HepG2 (cell line): ENCODE measurements around the gene DLG1. TPM values are rescaled to one million over a fixed set of nuclear protein-coding genes. Genes with fewer than 3 reads are reported as not detected.

Experiments
- ATAC-seq: fragments of 200-7000 bp; cut with Tn5 transposase; 3 replicates; pipeline ENCODE4 v1.9.1; 2020; ENCODE audit warnings: mild to moderate bottlenecking, moderate library complexity
- BruUV-seq: library from RNA; stranded (reverse); fragments of 400-500 nt; replicated peaks from 2 replicates; lab custom pipeline; 2021; lab: Mats Ljungman, UMichigan
- CTCF ChIA-PET: fragments of 300-600 bp; formaldehyde crosslinking; extraction: SDS; loops from one replicate; lab custom pipeline; 2021; ENCODE audit warnings: low total read pairs, inconsistent platforms, low intra/inter-chr PET ratio; lab: Yijun Ruan, JAX
- POLR2A ChIA-PET: fragments of 350-600 bp; sonication (Branson Sonifier 250); formaldehyde crosslinking; loops from one replicate; lab custom pipeline; 2020; ENCODE audit warnings: antibody characterized with exemption, inconsistent platforms; lab: Yijun Ruan, JAX
- DNase-seq: peaks from one replicate; pipeline ENCODE4 v3.0.0-alpha.2; 2015; ENCODE audit warnings: low spot score
- FAIRE-seq: peaks from 3 replicates; lab custom pipeline; 2011; peaks lifted over from hg19 to GRCh38; lab: Jason Lieb, UNC
- H2AFZ ChIP-seq: one replicate; pipeline ENCODE4 v1.6.1; 2011; ENCODE audit warnings: low read length, inconsistent platforms
- H3K27ac ChIP-seq: fragments of 300-600 bp; 3 replicates; pipeline ENCODE4 v1.8.0; 2011; ENCODE audit warnings: mixed run types, mild to moderate bottlenecking, mixed read lengths, low read length, inconsistent platforms; ENCODE audit not compliant: insufficient read depth; ENCODE audit errors: extremely low read length
- H3K27me3 ChIP-seq, 2 experiments: fragments of 200-600 bp in 1 of 2; 2 replicates in 1 of 2; 3 replicates in 1 of 2; pipeline versions ENCODE4 v1.6.0 to v1.8.0; 2011; ENCODE audit warnings: low read length in 2 of 2, mild to moderate bottlenecking in 2 of 2, moderate library complexity in 2 of 2, inconsistent platforms in 1 of 2; ENCODE audit not compliant: insufficient read depth in 2 of 2, control insufficient read depth in 1 of 2
- H3K36me3 ChIP-seq, 2 experiments: fragments of 200-600 bp in 1 of 2; replicated peaks in 1 of 2; 2 replicates in 1 of 2; 3 replicates in 1 of 2; pipeline versions ENCODE4 v1.5.1 to v1.8.0; 2011; ENCODE audit warnings: low read length in 2 of 2, inconsistent platforms in 1 of 2; ENCODE audit not compliant: insufficient read depth in 2 of 2, control insufficient read depth in 1 of 2
- H3K4me1 ChIP-seq: 2 replicates; pipeline ENCODE4 v1.5.1; 2012; ENCODE audit warnings: low read length, inconsistent platforms; ENCODE audit not compliant: insufficient read depth
- H3K4me2 ChIP-seq: 2 replicates; pipeline ENCODE4 v1.6.0; 2011; ENCODE audit warnings: low read depth, low read length, inconsistent platforms
- H3K4me3 ChIP-seq, 3 experiments: fragments of 200-600 bp in 1 of 3; sonication (generic), shearing (Covaris generic) in 1 of 3; replicated peaks in 1 of 3; 2 replicates each; pipeline ENCODE4 v1.5.1; 2011 to 2016; ENCODE audit warnings: low read length in 3 of 3, inconsistent platforms in 2 of 3, low read depth in 2 of 3, mild to moderate bottlenecking in 2 of 3, control low read depth in 1 of 3, mixed read lengths in 1 of 3; ENCODE audit not compliant: insufficient read depth in 1 of 3
- H3K79me2 ChIP-seq: one replicate; pipeline ENCODE4 v1.6.1; 2011; ENCODE audit warnings: low read length, inconsistent platforms; ENCODE audit not compliant: insufficient read depth
- H3K9ac ChIP-seq: 2 replicates; pipeline ENCODE4 v1.6.0; 2011; ENCODE audit warnings: mild to moderate bottlenecking, low read depth, low read length, inconsistent platforms; ENCODE audit not compliant: insufficient read depth
- H3K9me3 ChIP-seq: 2 replicates; pipeline ENCODE4 v1.5.1; 2012; ENCODE audit warnings: mild to moderate bottlenecking, low read length
- H4K20me1 ChIP-seq: 2 replicates; pipeline ENCODE4 v1.6.0; 2011; ENCODE audit warnings: inconsistent platforms, mild to moderate bottlenecking, low read length, moderate library complexity; ENCODE audit not compliant: insufficient read depth
- CBX1 ChIP-seq: IDR thresholded peaks from one replicate; pipeline ENCODE4 v1.6.1; 2016; ENCODE audit warnings: antibody characterized with exemption, low read depth
- HES4 ChIP-seq: sonication (generic); formaldehyde crosslinking; IDR thresholded peaks from 2 replicates; pipeline ENCODE4 v1.9.0; 2021; ENCODE audit warnings: mild to moderate bottlenecking, missing genetic modification reagents, borderline replicate concordance
- HNRNPK ChIP-seq: fragments of 200-400 bp; formaldehyde crosslinking; IDR thresholded peaks from 2 replicates; pipeline ENCODE4 v1.6.1; 2018; ENCODE audit warnings: low read length, low read depth, moderate library complexity, mild to moderate bottlenecking; ENCODE audit not compliant: poor library complexity, severe bottlenecking
- MAFK ChIP-seq, 2 experiments: IDR thresholded peaks in 1 of 2; conservative IDR thresholded peaks in 1 of 2; 2 replicates each; pipeline ENCODE4 v1.6.1; 2011; ENCODE audit warnings: improper control_type of control experiment in 2 of 2, low read length in 2 of 2
- NFE2L2 ChIP-seq: fragments of 150-350 bp; IDR thresholded peaks from 2 replicates; pipeline ENCODE4 v1.6.1; 2014; ENCODE audit warnings: low read length
- PTBP1 ChIP-seq: fragments of 200-400 bp; formaldehyde crosslinking; IDR thresholded peaks from 2 replicates; pipeline ENCODE4 v1.6.1; 2018; ENCODE audit warnings: low read length, low read depth; ENCODE audit not compliant: poor library complexity, severe bottlenecking
- SAP130 ChIP-seq: IDR thresholded peaks from 2 replicates; pipeline ENCODE4 v1.6.1; 2016; ENCODE audit warnings: low read depth
- SIN3B ChIP-seq: fragments of 150-350 bp; IDR thresholded peaks from 2 replicates; pipeline ENCODE4 v1.6.1; 2014; ENCODE audit warnings: low read length
- ZBTB33 ChIP-seq: sonication (generic); formaldehyde crosslinking; IDR thresholded peaks from 2 replicates; pipeline ENCODE4 v1.4.0; 2020; ENCODE audit warnings: missing genetic modification reagents
- ZBTB44 ChIP-seq: sonication (generic); formaldehyde crosslinking; IDR thresholded peaks from 2 replicates; pipeline ENCODE4 v1.4.0; 2020; ENCODE audit warnings: missing genetic modification reagents
- ZFX ChIP-seq: sonication (generic); formaldehyde crosslinking; IDR thresholded peaks from 2 replicates; pipeline ENCODE4 v1.4.0; 2020; ENCODE audit warnings: mild to moderate bottlenecking, low read depth, missing genetic modification reagents, moderate library complexity
- ZNF263 ChIP-seq: sonication (generic); formaldehyde crosslinking; IDR thresholded peaks from 2 replicates; pipeline ENCODE4 v1.4.0; 2020; ENCODE audit warnings: missing genetic modification reagents
- ZNF33B ChIP-seq: sonication (generic); formaldehyde crosslinking; IDR thresholded peaks from 2 replicates; pipeline ENCODE4 v1.5.1; 2020; ENCODE audit warnings: mild to moderate bottlenecking, missing genetic modification reagents
- ZNF441 ChIP-seq: sonication (generic); formaldehyde crosslinking; IDR thresholded peaks from 2 replicates; pipeline ENCODE4 v1.7.0; 2021; ENCODE audit warnings: missing genetic modification reagents, borderline replicate concordance
- ZNF562 ChIP-seq: sonication (generic); formaldehyde crosslinking; IDR thresholded peaks from 2 replicates; pipeline ENCODE4 v1.8.0; 2022; ENCODE audit warnings: missing genetic modification reagents, borderline replicate concordance
- ZNF839 ChIP-seq: sonication (generic); formaldehyde crosslinking; IDR thresholded peaks from 2 replicates; pipeline ENCODE4 v1.4.0; 2020; ENCODE audit warnings: missing genetic modification reagents, mild to moderate bottlenecking, borderline replicate concordance
- WGBS: methylation state at CpG from one replicate; pipeline ENCODE4 v1.1.6; 2017; ENCODE audit warnings: low lambda C conversion rate; 5-methylcytosine and 5-hydroxymethylcytosine counted together
- in situ Hi-C: cut with HindIII; loops from 2 replicates; pipeline ENCODE4 v1.10.0; 2017; ENCODE audit warnings: low pct_unique_long_range_greater_than_20kb; ENCODE audit not compliant: extremely low pct_ligation_motif_present
- intact Hi-C: fragments of 100-400 bp; cut with micrococcal nuclease; formaldehyde crosslinking; loops from one replicate; pipeline ENCODE4 v1.10.0; 2022; ENCODE audit not compliant: unreplicated experiment
- polyA plus RNA-seq, 8 experiments: library from polyadenylated mRNA; depleted of rRNA in 3 of 8; stranded (reverse) in 7 of 8; unstranded in 1 of 8; fragments of >200 nt; fragmentation: Illumina TruSeq in 4 of 8; extraction: Trizol in 4 of 8; gene quantifications; 2 replicates each; pipeline versions ENCODE4 v1.2.1 to v1.2.3, GENCODE V29; 2011 to 2016; ENCODE audit warnings: low read depth in 4 of 8, missing spikeins in 1 of 8, mixed read lengths in 1 of 8; ENCODE audit not compliant: insufficient read depth in 1 of 8
- total RNA-seq, 5 experiments: library from RNA; depleted of rRNA; stranded (reverse); fragments of >200 nt; fragmentation: Illumina TruSeq; extraction: Trizol; gene quantifications; 2 replicates each; pipeline ENCODE4 v1.2.3, GENCODE V29; 2016; ENCODE audit warnings: low read depth in 1 of 5

The DLG1 gene
- total and polyA plus RNA-seq, 2 of the 13 experiments (the other 11 are each of a cell fraction or from before 2014, with no cell fraction given), result 30.5 to 104 TPM

GRCh38 chr3:197242784-197243432, 55.5 kb downstream of the DLG1 start:
- Histone ChIP-seq H3K36me3 (peaks cover 6 to 33% of the 10 kb centered on the region in 2 experiments; a peak in 4 of 5 replicates), H3K27ac (no peak overlapping the region), H3K4me2 (no peak overlapping the region), H3K27me3 (no peaks in the 10 kb centered on the region), H3K4me3 (no peak overlapping the region), H3K9ac (no peak overlapping the region), H4K20me1 (no peaks in the 10 kb centered on the region), H3K4me1 (peaks cover 46% of the 10 kb centered on the region), H2AFZ (no peak overlapping the region), H3K79me2 (peaks cover 98% of the 10 kb centered on the region), H3K9me3 (peaks cover 20% of the 10 kb centered on the region)
- in situ Hi-C loops, result no loop called here
- no peak for ATAC-seq
- no TSS peak for BruUV-seq
- CTCF ChIA-PET, result no interaction called here
- DNase-seq, result no peak
- POLR2A ChIA-PET, result no interaction called here
- no peak for TF ChIP-seq ZNF263 (CRISPR knock-in tag)
- TF ChIP-seq ZNF562 (CRISPR knock-in tag), result peak; percentile 94; the same call in 1 of the 2 replicates
- TF ChIP-seq ZBTB33 (CRISPR knock-in tag), result peak; percentile 8; the same call in 1 of the 2 replicates
- 99% methylated on average over 7 of the region's 7 CpGs for WGBS
- FAIRE-seq, result no peak
- intact Hi-C loops, result no loop called here

- in situ Hi-C loops (no loop called here), intact Hi-C loops (no loop called here)
- CTCF ChIA-PET, result no interaction called here
- FAIRE-seq (no peak), DNase-seq (no peak), ATAC-seq (no peak)
- no TSS peak for BruUV-seq
- Histone ChIP-seq H3K27ac (no peak overlapping the region), H2AFZ (no peak overlapping the region), H3K4me1 (peaks cover 63% of the 10 kb centered on the region), H3K4me2 (no peak overlapping the region), H4K20me1 (0 out of 2 replicates have a peak, but pooled peaks cover 4% of the 10 kb centered on the region), H3K36me3 (peaks cover 6 to 25% of the 10 kb centered on the region in 2 experiments; a peak in 4 of 5 replicates), H3K79me2 (peaks cover 99% of the 10 kb centered on the region), H3K9ac (no peak overlapping the region), H3K27me3 (no peaks in the 10 kb centered on the region), H3K4me3 (no peak overlapping the region), H3K9me3 (peaks cover 20% of the 10 kb centered on the region)
- POLR2A ChIA-PET, result no interaction called here
- WGBS, result 93% methylated on average over 2 of the region's 2 CpGs
- no peak for TF ChIP-seq HNRNPK
- TF ChIP-seq PTBP1, result no peak
- TF ChIP-seq ZNF441 (CRISPR knock-in tag), result no peak
- TF ChIP-seq ZBTB44 (CRISPR knock-in tag), result no peak
- no peak for TF ChIP-seq HES4 (CRISPR knock-in tag)
- TF ChIP-seq MAFK (conservative IDR thresholded peaks at IDR 0.05 in 1 of 2, IDR thresholded peaks at IDR 0.05 in 1 of 2; ENCODE audit: low read length in 2 of 2), result no peak
- TF ChIP-seq ZNF33B (CRISPR knock-in tag), result no peak
- no peak for TF ChIP-seq CBX1
- no peak for TF ChIP-seq ZFX (CRISPR knock-in tag)
- TF ChIP-seq ZNF839, result no peak
- TF ChIP-seq SIN3B, result no peak
- TF ChIP-seq NFE2L2, result no peak
- TF ChIP-seq SAP130 (CRISPR knock-in tag), result no peak
Observed at GRCh38 chr3:197241173-197241572, 57.2 kb downstream of the DLG1 start.
